NT2/D1 (cell line): ENCODE results near the gene CRTAC1.
A peak's percentile ranks its signal among the peaks of the same experiment; 100 is the strongest.

Experiments
- DNase-seq: peaks from one replicate; pipeline ENCODE4 v3.0.0-alpha.2; 2011; ENCODE audit warnings: low read depth, low spot score
- H3K27me3 ChIP-seq: 2 replicates; pipeline ENCODE4 v1.6.0; 2011; ENCODE audit warnings: mild to moderate bottlenecking; ENCODE audit not compliant: insufficient read length, insufficient read depth
- H3K36me3 ChIP-seq: 2 replicates; pipeline ENCODE4 v1.6.1; 2011; ENCODE audit warnings: mild to moderate bottlenecking, low read length, mixed read lengths; ENCODE audit not compliant: insufficient read depth, insufficient read length
- H3K4me1 ChIP-seq: 2 replicates; pipeline ENCODE4 v1.5.1; 2011; ENCODE audit not compliant: insufficient read depth, insufficient read length
- H3K4me3 ChIP-seq: 2 replicates; pipeline ENCODE4 v1.5.1; 2011; ENCODE audit warnings: low read depth; ENCODE audit not compliant: insufficient read length
- H3K9ac ChIP-seq: 2 replicates; pipeline ENCODE4 v1.6.0; 2011; ENCODE audit warnings: low read depth; ENCODE audit not compliant: insufficient read length
- H3K9me3 ChIP-seq: 2 replicates; pipeline ENCODE4 v1.5.1; 2011; ENCODE audit warnings: mild to moderate bottlenecking, low read length; ENCODE audit not compliant: insufficient read depth
- SUZ12 ChIP-seq: IDR thresholded peaks from 2 replicates; pipeline ENCODE4 v1.6.1; 2011; ENCODE audit not compliant: insufficient read length, insufficient read depth; ENCODE audit errors: extremely low read depth
- YY1 ChIP-seq: IDR thresholded peaks from 2 replicates; pipeline ENCODE4 v1.6.1; 2011; ENCODE audit not compliant: insufficient read length, insufficient read depth
- ZNF274 ChIP-seq: IDR thresholded peaks from 2 replicates; pipeline ENCODE4 v1.6.1; 2011; ENCODE audit warnings: mild to moderate bottlenecking, low read depth, low read length

The CRTAC1 gene

GRCh38 chr10:98012644-98013043 is 17.8 kb downstream of the CRTAC1 start:
- Histone ChIP-seq H3K36me3 (no peaks in the 10 kb centered on the region), H3K4me1 (no peaks in the 10 kb centered on the region), H3K4me3 (no peak overlapping the region), H3K9me3 (no peaks in the 10 kb centered on the region), H3K9ac (no peak overlapping the region), H3K27me3 (no peaks in the 10 kb centered on the region)
- no peak for DNase-seq
- TF ChIP-seq ZNF274 (no peak), SUZ12 (no peak), YY1 (no peak)

GRCh38 chr10:98010939-98011685 is 19.3 kb downstream of the CRTAC1 start:
- Histone ChIP-seq H3K36me3 (no peaks in the 10 kb centered on the region), H3K9me3 (no peaks in the 10 kb centered on the region), H3K9ac (no peak overlapping the region), H3K4me1 (no peaks in the 10 kb centered on the region), H3K4me3 (no peak overlapping the region), H3K27me3 (no peaks in the 10 kb centered on the region)
- TF ChIP-seq ZNF274 (no peak), SUZ12 (no peak), YY1 (no peak)
- DNase-seq, result no peak

GRCh38 chr10:98006266-98006665 is 24.2 kb downstream of the CRTAC1 start:
- Histone ChIP-seq H3K27me3 (no peaks in the 10 kb centered on the region), H3K4me3 (no peak overlapping the region), H3K9me3 (no peaks in the 10 kb centered on the region), H3K9ac (no peak overlapping the region), H3K36me3 (no peaks in the 10 kb centered on the region), H3K4me1 (no peaks in the 10 kb centered on the region)
- TF ChIP-seq SUZ12 (no peak), ZNF274 (no peak), YY1 (no peak)
- DNase-seq, result peak; percentile 38

- Histone ChIP-seq H3K4me1 (no peaks in the 10 kb centered on the region), H3K36me3 (no peaks in the 10 kb centered on the region), H3K27me3 (no peaks in the 10 kb centered on the region), H3K9me3 (peaks cover 17% of the 10 kb centered on the region; the same call in 1 of the 2 replicates), H3K9ac (no peak overlapping the region), H3K4me3 (no peak overlapping the region)
- TF ChIP-seq SUZ12, result no peak
- no peak for DNase-seq
These were observed 28.7 kb downstream of the CRTAC1 start for GRCh38 chr10:98001736-98002135.

- H3K27me3 ChIP-seq, result no peaks in the 10 kb centered on the region
- no peak overlapping the region for H3K9ac ChIP-seq
- no peaks in the 10 kb centered on the region for H3K4me1 ChIP-seq
- H3K9me3 ChIP-seq, result peaks cover 17% of the 10 kb centered on the region; the same call in 1 of the 2 replicates
- DNase-seq, result no peak
- H3K36me3 ChIP-seq, result no peaks in the 10 kb centered on the region
- H3K4me3 ChIP-seq, result no peak overlapping the region
- no peak for TF ChIP-seq YY1
- no peak for TF ChIP-seq ZNF274
- TF ChIP-seq SUZ12, result no peak
These were observed 30.1 kb downstream of the CRTAC1 start for GRCh38 chr10:98000346-98000745.

- Histone ChIP-seq H3K4me3 (no peak overlapping the region), H3K9ac (no peak overlapping the region), H3K36me3 (no peaks in the 10 kb centered on the region), H3K4me1 (no peaks in the 10 kb centered on the region), H3K9me3 (peaks cover 17% of the 10 kb centered on the region; the same call in 1 of the 2 replicates), H3K27me3 (no peaks in the 10 kb centered on the region)
- no peak for DNase-seq
- TF ChIP-seq YY1, result no peak
- TF ChIP-seq ZNF274, result no peak
- TF ChIP-seq SUZ12, result no peak
These were observed 30.5 kb downstream of the CRTAC1 start for GRCh38 chr10:97999923-98000248.

GRCh38 chr10:97999066-97999922 is 31.1 kb downstream of the CRTAC1 start:
- Histone ChIP-seq H3K9ac (no peak overlapping the region), H3K4me1 (no peaks in the 10 kb centered on the region), H3K4me3 (no peak overlapping the region), H3K27me3 (no peaks in the 10 kb centered on the region), H3K9me3 (peaks cover 17% of the 10 kb centered on the region; the same call in 1 of the 2 replicates), H3K36me3 (no peaks in the 10 kb centered on the region)
- no peak for TF ChIP-seq SUZ12
- no peak for TF ChIP-seq YY1
- no peak for TF ChIP-seq ZNF274
- DNase-seq, result no peak
